NOMO-1 treated with dmso at 0.1 percent for 144 hours (cell line): Measurements from ENCODE around the gene SETD2.
A peak's percentile ranks its signal among the peaks of the same experiment; 100 is the strongest.
"Not testable (repeated sequence)": the region's sequence is repeated elsewhere in the genome, so short reads cannot be mapped to it uniquely, and the experiment has no call there.

Source experiments
- DNase-seq: peaks from one replicate; lab custom pipeline; 2025; ENCODE audit not compliant: unreplicated experiment; lab: John Stamatoyannopoulos, UW

The SETD2 gene

DNA sequence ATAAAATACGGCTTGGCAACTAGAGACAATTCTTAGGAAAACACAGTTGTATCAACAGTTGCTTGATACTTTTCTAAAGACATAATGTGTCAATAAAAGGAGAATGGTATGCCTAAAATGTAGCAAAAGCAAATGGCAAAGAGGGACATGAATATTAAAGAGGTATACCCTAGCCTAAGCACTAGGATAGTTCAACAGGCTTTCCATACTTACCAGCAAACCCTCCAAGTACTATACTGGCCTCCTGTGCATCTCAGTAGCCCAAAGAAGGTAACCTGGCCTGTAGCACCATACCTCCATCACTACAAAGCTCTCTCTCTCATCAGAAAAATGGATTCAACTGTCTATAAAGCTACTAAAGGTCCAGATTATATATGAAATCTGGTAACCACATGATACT, 7.5 kb downstream of the SETD2 start:
- no peak for DNase-seq

DNA sequence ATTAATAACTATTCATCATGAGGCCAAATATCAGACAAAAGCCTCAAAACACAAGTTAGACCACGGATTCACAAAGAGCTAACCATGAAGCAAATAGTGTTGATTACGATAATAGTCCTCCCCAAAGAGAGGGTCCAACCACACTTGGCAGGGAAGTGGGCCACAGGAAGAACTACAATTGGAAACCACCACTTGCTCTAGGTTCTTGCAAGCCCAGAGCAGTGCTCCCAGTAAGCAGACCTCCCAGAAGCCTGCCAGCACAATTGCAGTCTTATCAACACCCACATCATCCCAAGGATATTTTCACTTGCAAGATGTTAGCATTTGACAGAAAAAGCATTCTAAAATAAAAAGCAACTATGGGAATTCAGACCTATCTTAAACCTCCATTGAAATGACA, 11.3 kb downstream of the SETD2 start:
- no peak for DNase-seq

DNA sequence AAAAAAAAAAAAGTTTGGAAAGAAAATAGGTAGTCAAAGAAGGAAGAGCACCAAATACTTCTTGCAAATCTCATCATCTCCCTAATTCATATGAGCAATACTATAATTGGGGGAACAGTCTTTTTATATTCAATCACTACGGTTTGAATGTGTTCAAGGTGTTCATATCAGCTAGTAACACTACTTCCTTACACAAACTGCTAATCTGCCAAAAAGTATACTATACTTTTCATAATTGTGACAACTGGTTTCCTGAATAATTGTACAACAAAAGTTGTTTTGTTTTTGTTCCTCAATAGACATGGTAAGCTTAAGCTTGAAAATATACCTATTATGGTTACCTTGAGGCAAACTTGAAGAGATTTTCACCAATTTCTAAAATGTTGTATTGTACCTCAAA, 12.1 kb downstream of the SETD2 start:
- no peak for DNase-seq

- no peak for DNase-seq
Measured at GRCh38 chr3:47149339-47149933, 14.5 kb downstream of the SETD2 start.

DNA sequence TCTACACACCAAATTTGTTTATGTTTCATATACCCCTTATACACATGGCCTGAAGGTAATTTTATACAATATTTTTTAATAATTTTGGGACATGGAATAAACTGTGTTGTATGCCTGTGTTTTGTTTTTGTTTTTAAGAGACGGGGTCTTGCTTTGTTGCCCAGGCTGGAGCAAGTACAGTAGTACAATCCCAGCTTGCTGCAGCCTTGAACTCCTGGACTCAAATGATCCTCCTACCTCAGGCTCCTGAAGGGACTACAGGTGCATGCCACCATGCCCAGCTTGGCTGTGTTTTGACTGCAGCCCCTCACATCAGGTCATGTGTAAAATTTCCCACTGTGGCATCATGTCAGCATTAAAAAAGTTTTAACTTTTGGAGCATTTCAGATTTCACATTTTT, 18.6 kb downstream of the SETD2 start:
- DNase-seq = no peak

DNA sequence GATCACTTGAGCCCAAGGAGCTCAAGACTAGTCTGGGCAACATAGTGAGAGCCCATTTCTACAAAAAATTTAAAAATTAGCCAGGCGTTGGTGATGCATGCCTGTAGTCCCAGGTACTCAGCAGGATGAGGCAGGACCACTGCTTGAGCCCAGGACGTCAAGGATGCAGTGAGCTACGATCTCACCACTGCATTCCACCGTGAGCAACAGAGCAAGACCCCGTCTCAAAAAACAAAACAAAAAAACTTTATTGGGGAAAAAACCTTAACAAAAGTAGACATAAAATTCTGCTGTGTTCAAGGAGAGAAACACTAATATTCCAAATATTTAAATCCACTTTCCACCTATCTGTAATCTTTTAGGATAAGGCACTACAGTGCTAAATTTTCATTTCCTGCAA, 20.8 kb downstream of the SETD2 start:
- DNase-seq = no peak

DNA sequence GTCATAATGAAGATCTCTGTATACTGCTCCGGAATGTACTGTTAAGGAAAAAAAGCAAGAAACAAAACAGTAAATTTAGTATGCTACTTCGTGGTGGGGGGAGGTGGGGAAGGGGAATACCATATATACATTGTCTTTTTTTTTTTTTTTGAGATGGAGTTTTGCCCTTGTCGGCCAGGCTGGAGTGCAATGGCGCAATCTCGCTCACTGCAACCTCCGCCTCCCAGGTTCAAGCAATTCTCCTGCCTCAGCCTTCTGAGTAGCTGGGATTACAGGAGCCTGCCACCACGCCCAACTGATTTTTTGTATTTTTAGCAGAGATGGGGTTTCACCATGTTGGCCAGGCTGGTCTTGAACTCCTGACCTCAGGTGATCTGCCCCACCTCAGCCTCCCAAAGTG, 21.4 kb downstream of the SETD2 start:
- DNase-seq = not testable (repeated sequence)

DNA sequence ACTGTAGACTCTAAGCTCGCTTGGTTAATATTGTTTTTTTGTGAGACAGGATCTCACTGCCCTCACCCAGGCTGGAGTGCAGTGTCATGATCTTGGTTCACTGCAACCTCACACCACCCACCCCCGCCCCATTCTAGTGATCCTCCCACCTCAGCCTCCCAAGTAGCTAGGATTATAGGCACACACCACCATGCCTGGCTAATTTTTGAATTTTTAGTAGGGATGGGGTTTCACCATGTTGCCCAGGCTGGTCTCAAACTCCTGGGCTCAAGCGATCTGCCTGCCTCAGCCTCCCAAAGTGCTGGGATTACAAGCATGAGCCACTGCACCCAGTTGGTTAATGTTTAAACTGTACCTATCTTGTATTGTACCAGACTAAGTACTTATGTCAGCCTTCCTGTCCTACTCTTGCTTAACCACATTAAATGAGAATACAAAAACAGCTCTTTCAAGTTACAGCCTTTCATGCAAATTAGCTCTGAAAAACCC, 22.9 kb downstream of the SETD2 start:
- DNase-seq = not testable (repeated sequence)

- DNase-seq = not testable (repeated sequence)
Measured at GRCh38 chr3:47140553-47140952, 23.4 kb downstream of the SETD2 start.

- no peak for DNase-seq
Measured at GRCh38 chr3:47134311-47134710, 29.6 kb downstream of the SETD2 start.

- DNase-seq = no peak
Measured at GRCh38 chr3:47133641-47134040, 30.3 kb downstream of the SETD2 start.

DNA sequence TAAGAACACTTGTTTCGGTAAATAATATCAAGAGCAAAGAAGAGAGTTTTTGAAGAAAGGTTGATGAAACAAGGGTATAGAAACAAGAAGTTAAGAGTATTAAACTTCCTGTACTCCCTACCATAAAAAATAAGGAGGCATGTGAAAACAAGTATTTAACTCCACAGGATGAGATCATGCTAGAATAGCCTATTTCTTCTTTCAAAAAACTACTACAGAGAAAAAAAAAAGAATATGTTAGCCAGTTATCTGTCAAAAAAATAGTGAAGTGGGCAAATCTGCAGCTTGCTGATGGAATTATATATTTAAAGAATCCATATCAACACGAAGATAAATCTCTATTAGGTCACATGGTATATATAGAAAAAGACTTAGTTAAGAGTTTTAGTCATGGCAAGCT, 33.4 kb downstream of the SETD2 start:
- no peak for DNase-seq

- no peak for DNase-seq
Measured at GRCh38 chr3:47128137-47128536, 35.8 kb downstream of the SETD2 start.

GRCh38 chr3:47123857-47124256, 40.1 kb downstream of the SETD2 start:
- DNase-seq = no peak

GRCh38 chr3:47121409-47121808, 42.5 kb downstream of the SETD2 start:
- DNase-seq = no peak

DNA sequence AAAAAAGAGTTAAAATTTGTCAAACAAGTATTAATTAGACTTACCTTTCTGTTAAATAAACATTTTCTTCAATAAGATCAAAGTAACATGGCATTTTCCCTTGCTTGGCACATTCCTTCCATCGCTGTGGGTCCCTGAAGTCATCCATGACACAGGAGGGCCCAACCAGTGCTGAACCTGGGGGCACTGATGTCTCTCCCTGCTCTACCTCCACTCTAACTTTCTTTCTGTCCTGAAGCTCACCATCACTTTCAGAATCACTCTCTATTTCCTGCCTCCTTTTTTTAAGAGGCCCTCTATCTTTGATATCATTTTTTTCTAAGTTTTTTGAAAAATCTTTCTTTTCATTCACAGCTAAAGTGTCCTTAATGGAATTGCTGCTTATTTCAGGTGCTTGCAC, 43.8 kb downstream of the SETD2 start:
- no peak for DNase-seq

GRCh38 chr3:47119387-47119786, 44.5 kb downstream of the SETD2 start:
- DNase-seq = not testable (repeated sequence)

DNA sequence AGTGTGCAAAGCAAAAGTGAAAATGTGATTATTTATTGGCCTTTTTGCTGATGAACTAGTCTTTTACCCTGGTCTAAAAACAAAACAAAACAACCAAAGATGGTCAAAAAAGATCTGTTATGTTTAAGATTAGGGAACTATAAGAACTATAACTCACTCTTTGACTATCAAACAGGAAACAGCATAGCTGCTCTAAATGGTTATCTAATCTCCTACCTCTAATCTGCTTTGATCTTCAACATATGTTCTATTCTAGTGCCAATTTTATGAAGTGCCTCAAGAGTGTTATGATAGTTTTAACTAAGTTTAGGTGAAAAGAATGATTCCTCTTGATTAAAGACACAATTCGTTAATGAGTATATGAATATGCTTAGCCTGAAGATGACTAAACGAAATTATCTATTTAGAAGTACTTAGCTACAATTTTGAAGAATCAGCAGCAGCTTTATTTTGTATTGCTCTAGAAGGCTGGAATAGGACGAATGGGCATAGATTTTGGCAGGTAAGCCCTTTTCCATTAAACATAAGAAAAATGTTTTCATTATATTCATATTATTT, 46.0 kb downstream of the SETD2 start:
- no peak for DNase-seq

GRCh38 chr3:47115524-47115923, 48.4 kb downstream of the SETD2 start:
- DNase-seq = not testable (repeated sequence)

DNA sequence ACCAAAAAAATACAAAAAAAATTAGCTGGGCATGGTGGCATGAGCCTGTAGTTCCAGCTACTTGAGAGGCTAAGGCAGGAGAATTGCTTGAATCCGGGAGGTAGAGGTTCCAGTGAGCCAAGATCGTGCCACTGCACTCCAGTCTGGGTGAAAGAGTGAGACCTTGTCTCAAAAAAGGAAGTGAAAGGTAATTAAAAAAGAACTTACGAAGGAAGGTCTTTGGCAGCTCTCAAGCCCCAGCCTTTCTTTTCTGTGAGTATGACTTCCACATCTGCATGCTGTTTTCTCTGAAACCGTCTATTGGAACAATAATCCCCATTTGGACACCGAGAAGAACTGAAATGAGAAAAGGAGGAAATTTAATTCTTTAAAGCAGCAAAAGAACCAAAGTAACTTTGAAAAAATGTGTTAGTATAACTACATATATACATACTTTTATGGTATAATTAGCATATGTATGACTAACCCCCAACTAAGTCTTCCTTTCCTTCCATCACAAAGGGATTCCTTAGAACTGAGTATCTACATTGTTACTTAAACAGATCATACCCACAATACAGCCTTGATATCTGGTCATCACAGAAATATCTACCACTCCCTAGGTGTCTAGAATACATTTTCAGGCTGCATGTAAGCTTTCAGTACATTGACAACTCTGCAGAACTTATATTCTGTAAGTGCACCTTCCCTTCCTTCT, 50.1 kb downstream of the SETD2 start:
- DNase-seq = peak; percentile 56

DNA sequence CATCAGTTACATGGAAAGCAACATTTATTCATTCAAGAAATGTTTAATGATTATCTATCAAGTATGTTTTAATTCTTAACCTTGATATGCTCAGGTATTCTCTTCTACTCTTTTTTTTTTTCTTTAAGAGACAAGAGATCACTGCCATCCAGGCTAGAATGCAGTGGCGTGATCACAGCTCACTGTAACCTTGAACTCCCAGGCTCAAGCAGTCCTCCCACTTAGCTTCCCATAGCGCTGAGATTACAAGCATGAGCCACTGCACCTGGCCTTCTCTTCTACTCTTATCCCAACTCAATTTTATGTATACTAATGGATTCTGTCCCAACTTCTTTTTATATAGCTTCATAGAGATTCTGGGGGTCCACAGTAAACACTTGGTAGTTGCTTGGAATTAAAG, 50.9 kb downstream of the SETD2 start:
- DNase-seq = no peak

- no peak for DNase-seq
Measured at GRCh38 chr3:47109393-47109792, 54.5 kb downstream of the SETD2 start.

DNA sequence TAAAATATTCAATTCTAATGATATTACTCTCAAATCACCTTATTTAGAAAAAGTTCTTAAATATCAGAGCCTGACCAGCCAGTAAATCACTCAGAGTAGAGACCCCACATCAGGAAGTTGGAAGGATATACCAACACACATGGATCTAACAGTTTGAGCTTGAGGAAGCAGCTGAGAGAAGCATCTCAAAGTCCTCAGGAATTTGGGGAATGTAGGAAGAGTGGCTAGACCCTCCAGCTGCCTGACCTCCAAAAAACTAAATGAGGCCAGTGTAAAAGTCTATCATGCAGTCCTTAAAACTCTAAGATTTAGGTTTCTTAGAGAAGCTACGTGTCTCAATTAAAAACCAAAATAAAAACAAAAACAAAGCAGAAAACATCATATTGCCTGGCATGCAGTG, 55.4 kb downstream of the SETD2 start:
- no peak for DNase-seq
